Measurements from ENCODE around the gene ZFTA.

DNA sequence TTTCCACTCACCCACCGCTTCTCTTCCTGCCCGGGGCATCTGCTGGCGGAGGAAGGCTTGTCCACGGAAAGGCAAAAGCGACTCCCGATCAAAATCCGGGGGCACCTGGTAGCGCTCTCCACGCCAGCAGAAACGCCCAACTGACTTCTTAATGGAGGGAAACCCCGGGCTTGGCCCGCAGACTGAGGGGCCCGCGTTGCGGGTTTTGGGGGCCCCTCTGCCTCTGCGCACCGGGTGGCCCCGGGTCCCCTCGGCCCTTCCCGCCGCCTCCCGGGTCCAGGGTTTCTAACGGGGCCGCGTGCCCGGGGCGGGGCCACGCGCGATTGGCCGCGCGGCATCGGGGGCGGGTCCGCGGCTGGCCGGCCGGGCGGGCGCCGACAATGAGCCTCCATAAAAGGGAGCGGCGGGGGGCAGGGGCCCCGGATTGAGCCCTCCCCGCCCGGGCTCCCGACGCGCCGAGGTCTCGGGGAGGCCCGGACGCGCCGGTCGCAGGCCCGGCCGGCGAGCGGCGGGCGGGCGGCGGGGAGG, 44.5 kb upstream of the ZFTA start, which contains the start of gene SPINDOC:
- TF ChIP-seq POLR2A (IDR thresholded peaks at IDR 0.05; ENCODE audit: low read depth, low read length) (0 out of 2 replicates have a peak, but pooled peaks have one; percentile 57), POLR2AphosphoS5 (IDR thresholded peaks at IDR 0.05; ENCODE audit: low read depth, low read length) (no peak), TAF1 (IDR thresholded peaks at IDR 0.05; ENCODE audit: low read depth, low read length) (no peak), PAX5 (IDR thresholded peaks at IDR 0.05; ENCODE audit: insufficient read depth, low read length, severe bottlenecking) (no peak), SPI1 (IDR thresholded peaks at IDR 0.05; ENCODE audit: low read depth, low read length) (no peak)

Measured in GM12891 (cell line).